LoVo (cell line): Measurements from ENCODE around the gene ZNF653.
"Not testable (repeated sequence)": the region's sequence is repeated elsewhere in the genome, so short reads cannot be mapped to it uniquely, and the experiment has no call there.

Source experiments
- DNase-seq: peaks from one replicate; pipeline ENCODE4 v3.0.0-alpha.2; 2016; ENCODE audit warnings: low spot score

Gene ZNF653

DNA sequence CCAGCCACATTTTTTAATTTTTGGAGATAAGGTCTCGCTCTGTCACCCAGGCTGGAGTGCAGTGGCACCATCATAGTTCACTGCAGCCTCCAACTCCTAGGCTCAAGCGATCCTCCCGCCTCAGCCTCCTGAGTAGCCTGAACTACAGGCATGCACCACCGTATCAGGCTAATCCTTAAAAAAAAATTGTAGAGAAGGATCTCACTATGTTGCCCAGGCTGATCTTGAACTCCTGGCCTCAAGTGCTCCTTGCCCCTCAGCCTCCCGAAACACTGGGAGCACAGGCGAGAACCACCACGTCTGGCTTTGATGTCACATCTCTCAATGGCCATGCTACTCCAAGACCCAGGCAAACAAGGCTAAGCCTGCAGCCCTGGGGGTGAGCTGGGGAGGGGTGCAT lies 49.0 kb downstream of the ZNF653 start:
- no peak for DNase-seq

DNA sequence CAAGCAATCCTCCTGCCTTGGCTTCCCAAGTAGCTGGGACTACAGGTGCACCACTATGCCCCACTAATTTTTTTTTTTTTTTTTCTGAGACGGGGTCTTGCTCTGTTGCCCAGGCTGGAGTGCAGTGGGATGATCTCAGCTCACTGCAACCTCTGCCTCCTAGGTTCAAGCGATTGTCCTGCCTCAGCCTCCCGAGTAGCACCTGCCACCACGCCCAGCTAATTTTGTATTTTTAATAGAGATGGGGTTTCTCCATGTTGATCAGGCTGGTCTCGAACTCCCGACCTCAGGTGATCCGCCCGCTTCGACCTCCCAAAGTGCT lies 50.4 kb downstream of the ZNF653 start:
- not testable (repeated sequence) for DNase-seq

GRCh38 chr19:11453468-11454341 lies 51.9 kb downstream of the ZNF653 start:
- no peak for DNase-seq

- DNase-seq: no peak
Measured at GRCh38 chr19:11452620-11453310, 52.9 kb downstream of the ZNF653 start.

DNA sequence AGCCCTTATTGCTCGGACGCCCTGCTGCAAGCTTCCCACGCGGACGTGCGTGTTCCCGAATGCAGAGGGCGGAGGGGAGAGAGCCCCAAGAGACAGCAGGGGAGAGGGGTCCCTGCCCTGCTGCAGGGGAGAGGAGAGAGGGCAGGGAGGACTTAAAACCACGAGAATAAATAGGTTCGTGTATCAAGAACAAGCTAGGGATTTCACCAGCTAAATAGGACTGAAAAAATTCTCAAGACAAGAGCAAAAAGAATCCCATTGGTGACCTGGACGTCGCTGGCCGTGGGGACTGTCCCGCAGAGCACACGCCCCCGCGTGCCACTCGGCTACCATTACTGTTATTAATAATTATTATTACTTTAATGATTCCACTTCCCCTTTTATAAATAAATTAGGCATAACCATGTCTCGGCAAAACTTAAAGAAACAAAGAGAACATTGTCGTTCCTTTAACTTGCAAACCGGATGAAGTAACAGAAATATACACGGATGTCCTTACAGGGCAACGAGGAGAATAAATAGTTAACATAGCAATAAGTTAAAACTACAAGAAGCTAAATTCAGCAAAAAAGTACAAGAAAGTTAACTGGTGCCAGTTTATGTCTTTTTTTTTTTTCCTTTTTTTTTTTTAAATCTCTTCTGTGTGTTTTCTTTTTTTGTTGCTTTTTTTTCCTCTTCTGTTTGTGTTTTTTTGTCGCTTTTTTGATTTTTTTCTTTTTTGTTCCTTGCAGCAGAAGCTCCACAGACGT lies 53.6 kb downstream of the ZNF653 start:
- DNase-seq: no peak

- no peak for DNase-seq
Measured at GRCh38 chr19:11451327-11451870, 54.2 kb downstream of the ZNF653 start.

DNA sequence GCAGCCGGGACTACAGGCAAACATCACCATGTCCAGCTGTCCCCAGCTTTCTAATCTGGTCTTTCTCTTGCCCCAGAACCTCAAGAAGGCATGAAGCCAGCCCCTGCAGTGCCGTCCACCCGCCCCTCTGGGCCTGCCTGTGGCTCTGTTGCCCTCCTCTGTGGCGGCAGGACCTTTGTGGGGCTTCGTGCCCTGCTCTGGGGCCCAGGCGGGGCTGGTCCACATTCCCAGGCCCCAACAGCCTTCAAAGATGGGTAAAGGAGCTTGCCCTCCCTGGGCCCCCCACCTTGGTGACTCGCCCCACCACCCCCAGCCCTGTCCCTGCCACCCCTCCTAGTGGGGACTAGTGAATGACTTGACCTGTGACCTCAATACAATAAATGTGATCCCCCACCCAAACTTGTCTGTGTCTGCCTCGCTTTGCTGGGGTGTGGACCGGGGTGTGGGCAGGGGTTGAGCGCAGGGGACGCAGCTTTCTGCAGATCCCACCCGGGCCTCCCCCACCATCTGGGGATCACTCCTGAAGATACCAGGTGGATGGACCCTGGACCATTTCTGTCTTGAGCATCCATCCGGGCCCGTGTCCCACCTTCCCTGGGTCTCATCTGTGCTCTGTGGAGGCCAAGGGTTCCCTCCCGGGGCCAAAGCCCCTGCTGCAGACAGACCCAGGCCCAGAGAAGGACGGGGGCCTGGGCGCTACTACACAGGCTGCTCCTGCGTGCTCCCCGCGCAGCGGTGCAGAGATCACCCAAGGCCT lies 54.9 kb downstream of the ZNF653 start:
- no peak for DNase-seq

DNA sequence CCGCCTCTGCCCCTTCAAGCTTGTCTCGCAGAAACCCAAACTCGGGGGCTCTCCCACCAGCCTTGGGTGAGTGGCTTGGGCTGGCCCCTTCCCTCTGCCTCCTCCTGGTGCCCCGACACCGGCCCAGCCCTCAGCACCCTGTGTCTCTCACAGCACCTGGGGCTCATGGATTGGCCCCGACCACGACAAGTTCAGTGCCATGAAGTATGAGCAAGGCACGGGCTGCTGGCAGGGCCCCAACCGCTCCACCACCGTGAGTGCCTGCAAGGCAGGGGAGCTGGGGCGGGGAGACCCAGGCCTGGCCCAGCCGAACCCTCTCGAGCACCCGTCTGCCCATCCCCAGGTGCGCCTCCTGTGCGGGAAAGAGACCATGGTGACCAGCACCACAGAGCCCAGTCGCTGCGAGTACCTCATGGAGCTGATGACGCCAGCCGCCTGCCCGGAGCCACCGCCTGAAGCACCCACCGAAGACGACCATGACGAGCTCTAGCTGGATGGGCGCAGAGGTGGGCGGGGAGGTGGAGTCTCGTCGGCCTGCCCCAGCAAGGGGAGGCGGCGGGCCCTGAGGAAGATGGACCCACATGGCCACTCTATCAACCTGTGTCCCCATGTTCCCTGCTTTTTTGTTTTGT lies 56.6 kb downstream of the ZNF653 start:
- no peak for DNase-seq

DNA sequence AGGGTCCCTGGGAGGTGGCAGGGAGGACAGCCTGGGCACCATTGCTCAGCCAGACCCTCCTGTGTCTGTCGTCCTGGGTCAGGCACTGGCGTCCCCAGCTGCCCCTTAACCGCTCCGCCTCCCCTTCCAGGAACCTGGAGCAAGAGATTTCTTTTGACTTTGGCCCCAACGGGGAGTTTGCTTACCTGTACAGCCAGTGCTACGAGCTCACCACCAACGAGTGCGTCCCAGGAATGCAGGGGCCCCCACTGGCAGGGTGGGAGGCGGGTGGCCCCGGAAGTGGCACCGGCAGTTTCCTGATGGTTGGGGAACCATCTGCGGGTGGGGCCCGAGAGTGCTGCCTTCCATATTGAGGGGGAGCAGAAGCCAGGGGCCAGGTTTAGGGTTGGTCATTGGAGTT lies 57.2 kb downstream of the ZNF653 start:
- DNase-seq: no peak

DNA sequence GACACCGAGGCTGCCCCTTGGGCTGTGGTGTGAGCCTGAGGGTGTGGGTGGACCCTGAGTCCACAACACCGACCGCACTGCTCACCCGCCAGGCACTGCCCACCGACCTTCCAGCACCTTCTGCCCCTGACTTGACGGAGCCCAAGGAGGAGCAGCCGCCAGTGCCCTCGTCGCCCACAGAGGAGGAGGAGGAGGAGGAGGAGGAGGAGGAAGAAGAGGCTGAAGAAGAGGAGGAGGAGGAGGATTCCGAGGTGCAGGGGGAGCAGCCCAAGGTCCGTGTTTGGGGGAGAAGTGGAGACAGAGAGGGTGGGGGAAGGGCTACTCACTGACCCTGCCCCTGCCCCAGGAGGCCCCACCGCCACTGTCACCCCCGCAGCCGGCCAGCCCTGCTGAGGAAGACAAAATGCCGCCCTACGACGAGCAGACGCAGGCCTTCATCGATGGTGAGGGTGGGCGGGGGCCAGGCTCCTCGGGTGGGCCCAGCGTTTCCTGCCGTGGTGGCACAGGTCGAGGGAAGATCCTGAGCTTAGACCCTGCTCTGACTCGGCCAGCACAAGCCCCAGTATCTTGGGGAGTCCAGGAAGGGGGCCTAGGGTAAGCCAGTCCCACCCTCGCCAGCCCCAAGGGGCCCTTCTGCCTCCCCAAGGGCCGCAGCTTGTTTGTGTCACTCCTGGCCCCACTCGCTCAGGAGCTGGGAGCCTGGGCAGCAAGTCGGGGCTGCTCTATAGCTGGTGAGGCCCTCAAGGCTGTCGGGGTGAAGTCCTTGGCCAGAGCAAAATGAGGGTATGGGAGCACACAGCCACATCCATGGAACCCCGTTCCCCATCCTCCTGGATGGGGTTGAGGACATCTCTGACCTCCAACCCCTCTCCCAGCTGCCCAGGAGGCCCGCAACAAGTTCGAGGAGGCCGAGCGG lies 58.0 kb downstream of the ZNF653 start:
- DNase-seq: no peak

DNA sequence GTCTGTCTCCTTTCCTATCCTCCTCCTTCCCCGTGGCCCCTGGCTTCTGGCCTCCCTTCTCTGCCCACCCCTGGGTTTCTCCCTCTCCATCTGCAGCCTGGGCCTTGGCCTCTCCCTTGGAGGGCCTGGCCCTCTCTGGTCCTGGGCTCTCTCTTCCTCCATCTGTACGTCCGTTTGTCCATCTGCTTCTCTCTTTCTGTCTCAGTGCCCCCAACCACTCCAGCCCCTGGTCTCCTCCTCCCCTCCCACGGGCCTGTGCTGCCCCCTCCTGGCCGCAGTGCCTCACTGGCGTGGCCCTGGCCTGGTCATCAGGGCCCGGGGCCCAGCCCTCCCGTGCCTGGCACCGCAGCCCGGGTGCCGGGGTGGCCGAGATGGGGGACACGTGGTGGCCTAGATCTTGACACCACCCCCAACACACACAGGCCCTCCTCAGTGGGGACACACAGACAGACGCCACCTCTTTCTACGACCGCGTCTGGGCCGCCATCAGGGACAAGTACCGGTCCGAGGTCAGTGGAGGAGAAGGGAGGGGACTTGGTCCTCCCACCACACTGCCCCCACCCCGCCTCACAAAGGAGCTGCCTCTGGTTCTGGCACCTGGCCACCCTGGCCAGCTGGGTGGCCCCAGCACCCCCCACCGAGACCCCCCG lies 58.9 kb downstream of the ZNF653 start:
- DNase-seq: no peak

DNA sequence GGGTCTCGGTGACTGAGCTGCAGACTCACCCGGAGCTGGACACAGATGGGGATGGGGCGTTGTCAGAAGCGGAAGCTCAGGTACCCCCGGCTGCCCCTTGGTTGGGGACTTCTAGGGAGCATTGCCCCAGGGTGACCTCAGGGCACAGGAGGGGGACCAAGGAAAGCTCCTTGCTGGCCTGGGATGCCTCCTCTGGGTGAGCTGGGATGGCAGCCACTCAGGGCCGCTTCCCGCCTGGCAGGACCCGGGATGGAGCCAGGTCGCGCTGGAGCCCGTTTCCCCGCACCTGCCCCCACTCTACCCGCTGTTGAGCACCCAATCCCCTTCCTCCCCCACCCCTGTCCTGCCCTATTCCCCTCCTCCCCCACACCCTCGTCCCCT lies 59.4 kb downstream of the ZNF653 start:
- no peak for DNase-seq

GRCh38 chr19:11445141-11445540 lies 60.5 kb downstream of the ZNF653 start:
- no peak for DNase-seq

DNA sequence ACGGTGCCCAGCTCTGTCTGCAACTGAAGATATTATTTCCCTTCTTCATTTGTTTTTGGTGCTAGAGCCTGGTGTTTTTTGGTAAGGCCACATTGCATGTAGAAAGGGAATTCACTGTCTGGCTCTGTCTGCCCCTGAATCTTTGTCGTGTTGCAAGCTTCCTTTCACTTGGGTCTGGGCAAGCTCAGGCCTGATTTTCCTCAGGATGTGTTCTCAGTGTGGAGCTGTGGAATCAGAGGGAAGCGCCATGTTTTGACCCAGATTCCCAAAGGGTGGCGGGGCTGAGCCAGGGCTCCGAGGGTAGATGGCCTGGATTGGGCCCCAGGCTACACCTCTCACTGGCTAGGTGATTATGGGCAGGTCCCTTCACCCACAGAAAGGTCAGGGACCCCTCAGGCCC lies 61.6 kb downstream of the ZNF653 start:
- no peak for DNase-seq

- no peak for DNase-seq
Measured at GRCh38 chr19:11437955-11438354, 67.7 kb downstream of the ZNF653 start.

GRCh38 chr19:11435833-11436313 lies 69.8 kb downstream of the ZNF653 start:
- no peak for DNase-seq

DNA sequence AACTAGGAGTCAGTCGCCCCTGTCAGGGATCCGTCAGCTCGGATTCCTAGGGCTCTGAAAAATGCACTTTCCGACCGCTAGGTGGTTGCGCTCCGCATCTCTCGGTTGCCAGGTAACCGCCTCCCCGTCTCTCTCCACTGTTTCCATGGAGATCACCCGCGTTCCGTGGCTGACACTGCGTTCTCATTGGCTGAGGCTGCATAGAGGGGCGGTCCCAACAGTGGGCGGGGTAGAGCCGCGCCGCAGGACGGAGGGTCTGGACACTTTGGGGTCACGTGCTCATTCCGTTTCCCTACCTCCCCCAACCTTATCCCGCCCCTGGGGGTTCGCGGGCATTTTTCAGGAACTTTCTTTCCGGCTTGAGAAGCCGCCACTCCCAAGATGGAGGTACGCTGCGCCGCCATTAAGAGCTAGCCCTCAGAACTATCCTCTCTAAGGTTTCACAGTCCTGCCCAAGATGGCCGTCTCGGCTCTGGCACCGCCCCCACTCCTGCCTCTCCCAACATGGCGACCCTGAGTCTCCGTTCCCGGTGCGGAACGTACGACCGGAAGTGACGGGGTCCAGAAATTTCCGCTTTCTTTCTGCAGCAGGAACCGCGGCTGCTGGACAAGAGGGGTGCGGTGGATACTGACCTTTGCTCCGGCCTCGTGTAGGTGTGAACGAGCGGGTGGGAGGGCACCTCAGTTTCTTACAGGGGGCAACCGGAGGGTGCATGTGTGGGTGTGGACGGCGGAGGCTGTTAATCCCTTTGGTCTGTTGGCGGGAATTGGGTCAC lies 70.4 kb downstream of the ZNF653 start, which contains the start of the genes ODAD3 and PRKCSH:
ODAD3 (minus strand) TSS at position 65 of the 776 bp plus-strand sequence. CDS start 105 bp downstream, outside the sequence.
PRKCSH (plus strand) TSS at position 579 of the 776 bp plus-strand sequence. CDS start 483 bp downstream, outside the sequence.
- peak; percentile 99 for DNase-seq

DNA sequence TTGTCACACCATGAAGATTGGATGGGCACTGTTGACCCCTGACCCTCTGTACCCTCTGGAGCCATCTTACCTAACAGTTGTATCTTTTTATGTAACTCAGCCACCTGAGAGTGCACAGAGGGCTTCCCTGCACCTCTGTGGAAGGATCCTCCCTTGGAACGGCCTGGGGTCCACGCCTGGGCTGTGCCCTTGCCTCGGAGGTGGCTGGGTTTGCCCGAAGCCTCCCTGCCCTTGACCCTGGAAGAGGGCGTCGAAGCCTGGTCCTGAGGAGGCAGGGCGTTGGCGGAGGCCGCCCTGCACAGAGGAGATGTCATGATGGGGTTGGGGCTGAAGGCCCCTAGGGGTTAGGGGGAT lies 71.0 kb downstream of the ZNF653 start:
- DNase-seq: no peak

GRCh38 chr19:11433526-11433925 lies 72.1 kb downstream of the ZNF653 start:
- DNase-seq: not testable (repeated sequence)
